ENCODE data around the gene MAP7D1. TPM values are rescaled to one million over a fixed set of nuclear protein-coding genes. Genes with fewer than 3 reads are reported as not detected.
"Not testable (repeated sequence)": the region's sequence is repeated elsewhere in the genome, so short reads cannot be mapped to it uniquely, and the experiment has no call there.

Gene MAP7D1
- total RNA-seq, 1 experiment from 2014 or later, result 173 TPM

DNA sequence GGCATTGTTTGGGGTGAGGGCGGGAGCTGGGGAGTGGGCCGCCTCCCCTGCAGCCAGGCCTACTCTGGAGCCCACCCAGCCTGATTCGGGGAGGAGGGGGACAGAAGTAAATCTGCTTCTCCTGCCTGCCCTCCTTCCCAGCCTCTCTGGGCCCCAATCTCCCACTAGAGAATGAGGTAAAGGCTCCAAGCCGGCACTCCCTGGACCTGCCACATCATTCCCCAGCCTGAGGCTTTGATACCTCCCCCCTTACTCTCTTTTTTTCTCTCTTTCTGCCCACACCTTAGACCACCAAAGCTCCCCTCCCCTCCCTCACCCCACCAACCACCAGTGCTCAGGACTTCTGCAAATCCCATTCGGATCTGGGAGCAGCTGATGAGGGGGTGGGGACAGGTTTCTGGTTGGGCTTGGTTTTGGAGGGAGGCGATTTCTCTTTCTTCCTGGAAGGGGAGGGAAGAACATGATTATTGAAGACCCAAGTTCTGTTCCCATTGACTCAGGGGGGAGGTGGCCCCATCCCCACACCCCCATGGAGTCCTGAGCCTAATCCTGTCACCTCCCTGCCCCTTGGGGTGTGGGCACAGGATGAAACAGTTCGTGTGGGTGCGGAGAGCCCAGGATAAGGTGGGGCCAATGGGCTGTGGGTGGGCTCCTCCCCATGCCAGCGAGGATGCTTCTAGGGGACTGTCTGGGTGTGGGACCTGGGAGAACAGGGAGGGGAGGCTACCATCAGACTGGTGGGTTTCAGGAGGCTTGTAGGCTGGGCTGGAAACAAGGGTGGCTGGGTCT lies 1.3 kb downstream of the MAP7D1 start:
- intact Hi-C loops (cut with micrococcal nuclease; ENCODE audit: unreplicated experiment), result no loop called here
- H4K20me1 ChIP-seq (ENCODE audit: insufficient read depth), result peaks cover 14% of the 10 kb centered on the region; the same call in 1 of the 2 replicates
- H2AFZ ChIP-seq, result peak overlapping the region; percentile 75; the same call in 1 of the 2 replicates

DNA sequence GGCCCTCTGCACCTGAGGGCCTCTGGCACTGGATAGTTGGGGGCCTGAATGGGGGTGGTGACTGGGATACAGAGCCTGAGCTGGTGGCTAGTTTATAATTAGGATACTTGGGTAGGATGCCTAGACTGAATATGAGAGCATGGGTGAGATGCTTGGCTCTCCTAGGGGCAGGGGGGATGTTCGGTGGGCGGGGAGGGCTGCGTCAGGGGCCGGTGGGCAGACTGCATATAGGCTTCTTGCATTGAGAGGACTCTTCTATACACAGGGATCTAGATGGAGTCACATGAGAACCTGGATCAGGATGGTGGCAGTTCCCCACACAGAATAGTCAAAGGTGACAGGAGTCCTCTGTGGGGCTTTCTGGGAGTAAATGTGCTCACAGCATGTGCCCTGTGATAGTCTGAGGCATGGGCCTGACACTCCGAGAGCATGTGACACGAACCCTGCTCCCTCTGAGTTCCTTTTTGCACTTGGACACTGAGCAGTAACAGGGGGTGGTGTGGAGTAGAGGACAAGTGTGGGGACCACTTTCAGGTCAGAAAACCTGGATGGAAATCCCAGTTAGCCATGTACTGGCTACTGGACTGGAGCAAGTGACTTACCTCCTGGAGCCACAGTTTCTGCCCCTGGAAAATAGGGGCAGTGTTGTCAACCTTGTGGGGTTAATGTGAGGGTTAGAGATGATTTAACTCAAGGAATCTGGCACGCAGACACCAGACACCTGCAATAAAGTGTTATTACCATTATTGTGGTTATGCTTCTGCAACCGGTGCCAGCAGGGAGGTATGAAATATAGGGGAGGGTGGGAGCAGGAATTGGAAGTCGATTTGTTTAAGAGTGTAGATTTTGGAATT lies 2.2 kb downstream of the MAP7D1 start:
- peak overlapping the region; percentile 88 for H3K4me2 ChIP-seq
- TF ChIP-seq, protein P1, sequence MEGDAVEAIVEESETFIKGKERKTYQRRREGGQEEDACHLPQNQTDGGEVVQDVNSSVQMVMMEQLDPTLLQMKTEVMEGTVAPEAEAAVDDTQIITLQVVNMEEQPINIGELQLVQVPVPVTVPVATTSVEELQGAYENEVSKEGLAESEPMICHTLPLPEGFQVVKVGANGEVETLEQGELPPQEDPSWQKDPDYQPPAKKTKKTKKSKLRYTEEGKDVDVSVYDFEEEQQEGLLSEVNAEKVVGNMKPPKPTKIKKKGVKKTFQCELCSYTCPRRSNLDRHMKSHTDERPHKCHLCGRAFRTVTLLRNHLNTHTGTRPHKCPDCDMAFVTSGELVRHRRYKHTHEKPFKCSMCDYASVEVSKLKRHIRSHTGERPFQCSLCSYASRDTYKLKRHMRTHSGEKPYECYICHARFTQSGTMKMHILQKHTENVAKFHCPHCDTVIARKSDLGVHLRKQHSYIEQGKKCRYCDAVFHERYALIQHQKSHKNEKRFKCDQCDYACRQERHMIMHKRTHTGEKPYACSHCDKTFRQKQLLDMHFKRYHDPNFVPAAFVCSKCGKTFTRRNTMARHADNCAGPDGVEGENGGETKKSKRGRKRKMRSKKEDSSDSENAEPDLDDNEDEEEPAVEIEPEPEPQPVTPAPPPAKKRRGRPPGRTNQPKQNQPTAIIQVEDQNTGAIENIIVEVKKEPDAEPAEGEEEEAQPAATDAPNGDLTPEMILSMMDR (conservative IDR thresholded peaks at IDR 0.05), result no peak
- no peak for TF ChIP-seq EZH2 (IDR thresholded peaks at IDR 0.05; ENCODE audit: low read depth)
- intact Hi-C loops (cut with micrococcal nuclease; ENCODE audit: unreplicated experiment), result no loop called here
- H3K27ac ChIP-seq, result no peak overlapping the region
- no TSS peak for BruUV-seq (replicated peaks)
- no peak overlapping the region for H2AFZ ChIP-seq
- no peak for DNase-seq
- H3F3A ChIP-seq (ENCODE audit: insufficient read depth, low read depth), result peaks cover 19% of the 10 kb centered on the region; the same call in 1 of the 2 replicates
- peaks cover 59% of the 10 kb centered on the region for H3K4me1 ChIP-seq (replicated peaks; ENCODE audit: insufficient read depth)
- peaks cover 72% of the 10 kb centered on the region for H3K79me2 ChIP-seq (ENCODE audit: low read depth)
- POLR2A ChIA-PET (ENCODE audit: unreplicated experiment), result no interaction called here
- no peaks in the 10 kb centered on the region for H3K36me3 ChIP-seq (ENCODE audit: low read depth)
- H3K27me3 ChIP-seq (ENCODE audit: insufficient read depth, low read depth), result no peaks in the 10 kb centered on the region
- no peaks in the 10 kb centered on the region for H3K9me3 ChIP-seq (ENCODE audit: insufficient read depth, low read depth)
- H4K20me1 ChIP-seq (ENCODE audit: insufficient read depth), result peaks cover 14% of the 10 kb centered on the region; the same call in 1 of the 2 replicates
- H3K4me3 ChIP-seq, result peak overlapping the region; percentile 99; the same call in 1 of the 2 replicates
- H3K9me2 ChIP-seq (ENCODE audit: insufficient read depth), result no peaks in the 10 kb centered on the region
- CTCF ChIA-PET, result interaction anchor here (0.7 to 1.4 kb wide), 2 partner anchors 30 to 85 kb away, joined by 3 to 16 read pairs; no protein-coding TSS in a partner anchor

More for the DNA sequence above, 1.3 kb downstream of the MAP7D1 start:
- Histone ChIP-seq H3K27me3 (ENCODE audit: insufficient read depth, low read depth) (no peaks in the 10 kb centered on the region), H3K27ac (0 out of 2 replicates have a peak overlapping the region, but pooled peaks have one; percentile 77), H3K36me3 (ENCODE audit: low read depth) (no peaks in the 10 kb centered on the region), H3K4me1 (replicated peaks; ENCODE audit: insufficient read depth) (peaks cover 54% of the 10 kb centered on the region), H3K4me2 (peak overlapping the region; percentile 88), H3K9me2 (ENCODE audit: insufficient read depth) (no peaks in the 10 kb centered on the region), H3K9me3 (ENCODE audit: insufficient read depth, low read depth) (no peaks in the 10 kb centered on the region), H3F3A (ENCODE audit: insufficient read depth, low read depth) (peaks cover 19% of the 10 kb centered on the region; the same call in 1 of the 2 replicates), H3K79me2 (ENCODE audit: low read depth) (peaks cover 63% of the 10 kb centered on the region), H3K4me3 (peak overlapping the region; percentile 99)
- POLR2A ChIA-PET (ENCODE audit: unreplicated experiment), result interaction anchor here (0.6 to 0.7 kb wide), 3 partner anchors 136 to 252 kb away, joined by 3 to 4 read pairs (median 3); no protein-coding TSS in a partner anchor
- DNase-seq, result peak in 1 of 2 experiments; percentile 39
- no peak for TF ChIP-seq EZH2 (IDR thresholded peaks at IDR 0.05; ENCODE audit: low read depth)
- TF ChIP-seq, protein P1 (conservative IDR thresholded peaks at IDR 0.05), result no peak
- CTCF ChIA-PET, result interaction anchor here (0.7 to 1.4 kb wide), 2 partner anchors 31 to 86 kb away, joined by 3 to 16 read pairs; no protein-coding TSS in a partner anchor
- BruUV-seq (replicated peaks), result no TSS peak

DNA sequence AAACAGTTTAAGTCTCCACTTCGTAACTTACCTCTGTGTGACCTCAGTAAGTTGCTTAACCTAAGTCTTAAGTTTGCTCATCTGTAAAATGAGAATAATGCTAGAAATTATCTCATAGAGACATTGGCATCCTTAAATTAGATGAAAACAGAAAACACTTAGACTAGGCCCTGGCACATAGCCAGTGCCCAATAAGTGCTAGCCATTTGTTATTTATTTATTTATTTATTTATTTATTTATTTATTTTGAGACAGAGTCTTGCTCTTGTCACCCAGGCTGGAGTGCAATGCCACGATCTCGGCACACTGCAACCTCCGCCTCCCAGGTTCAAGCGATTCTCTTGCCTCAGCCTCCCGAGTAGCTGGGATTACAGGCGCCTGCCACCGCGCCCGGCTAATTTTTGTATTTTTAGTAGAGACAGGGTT lies 2.9 kb downstream of the MAP7D1 start:
- intact Hi-C loops (cut with micrococcal nuclease; ENCODE audit: unreplicated experiment), result not testable (repeated sequence)
- peaks cover 14% of the 10 kb centered on the region; the same call in 1 of the 2 replicates for H4K20me1 ChIP-seq (ENCODE audit: insufficient read depth)

More for the DNA sequence above, 2.9 kb downstream of the MAP7D1 start:
- H3K9me3 ChIP-seq (ENCODE audit: insufficient read depth, low read depth); H3K27ac ChIP-seq; DNase-seq; H3K27me3 ChIP-seq (ENCODE audit: insufficient read depth, low read depth); H3K9me2 ChIP-seq (ENCODE audit: insufficient read depth); H3K4me2 ChIP-seq; H3K36me3 ChIP-seq (ENCODE audit: low read depth); BruUV-seq (replicated peaks); H2AFZ ChIP-seq; H3K4me3 ChIP-seq; POLR2A ChIA-PET (ENCODE audit: unreplicated experiment): not testable (repeated sequence)
- Histone ChIP-seq H3F3A (ENCODE audit: insufficient read depth, low read depth) (peaks cover 19% of the 10 kb centered on the region; the same call in 1 of the 2 replicates), H3K4me1 (replicated peaks; ENCODE audit: insufficient read depth) (peaks cover 59% of the 10 kb centered on the region), H3K79me2 (ENCODE audit: low read depth) (peaks cover 78% of the 10 kb centered on the region)
- CTCF ChIA-PET, result interaction anchor here (1.1 kb wide), 1 partner anchor 9 kb away, joined by 3 read pairs; the partner anchor contains the start of gene TRAPPC3

Measured in PC-9 (cell line).